ENCODE results near the gene CLTC. TPM values are rescaled to one million over a fixed set of nuclear protein-coding genes. Genes with fewer than 3 reads are reported as not detected.

Gene CLTC
- total RNA-seq, 1 experiment from 2014 or later, result 212 TPM

DNA sequence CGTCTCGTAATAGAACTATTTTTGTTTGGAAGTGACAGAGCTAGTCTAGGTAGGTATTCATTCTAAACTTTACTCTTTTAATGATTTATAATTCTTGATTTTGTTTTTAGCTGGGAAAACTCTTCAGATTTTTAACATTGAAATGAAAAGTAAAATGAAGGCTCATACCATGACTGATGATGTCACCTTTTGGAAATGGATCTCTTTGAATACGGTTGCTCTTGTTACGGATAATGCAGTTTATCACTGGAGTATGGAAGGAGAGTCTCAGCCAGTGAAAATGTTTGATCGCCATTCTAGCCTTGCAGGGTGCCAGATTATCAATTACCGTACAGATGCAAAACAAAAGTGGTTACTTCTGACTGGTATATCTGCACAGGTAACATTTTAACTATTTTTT is 27.6 kb downstream of the CLTC start:
- TF ChIP-seq, protein P1, sequence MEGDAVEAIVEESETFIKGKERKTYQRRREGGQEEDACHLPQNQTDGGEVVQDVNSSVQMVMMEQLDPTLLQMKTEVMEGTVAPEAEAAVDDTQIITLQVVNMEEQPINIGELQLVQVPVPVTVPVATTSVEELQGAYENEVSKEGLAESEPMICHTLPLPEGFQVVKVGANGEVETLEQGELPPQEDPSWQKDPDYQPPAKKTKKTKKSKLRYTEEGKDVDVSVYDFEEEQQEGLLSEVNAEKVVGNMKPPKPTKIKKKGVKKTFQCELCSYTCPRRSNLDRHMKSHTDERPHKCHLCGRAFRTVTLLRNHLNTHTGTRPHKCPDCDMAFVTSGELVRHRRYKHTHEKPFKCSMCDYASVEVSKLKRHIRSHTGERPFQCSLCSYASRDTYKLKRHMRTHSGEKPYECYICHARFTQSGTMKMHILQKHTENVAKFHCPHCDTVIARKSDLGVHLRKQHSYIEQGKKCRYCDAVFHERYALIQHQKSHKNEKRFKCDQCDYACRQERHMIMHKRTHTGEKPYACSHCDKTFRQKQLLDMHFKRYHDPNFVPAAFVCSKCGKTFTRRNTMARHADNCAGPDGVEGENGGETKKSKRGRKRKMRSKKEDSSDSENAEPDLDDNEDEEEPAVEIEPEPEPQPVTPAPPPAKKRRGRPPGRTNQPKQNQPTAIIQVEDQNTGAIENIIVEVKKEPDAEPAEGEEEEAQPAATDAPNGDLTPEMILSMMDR (IDR thresholded peaks at IDR 0.05; ENCODE audit: unreplicated experiment), result no peak

DNA sequence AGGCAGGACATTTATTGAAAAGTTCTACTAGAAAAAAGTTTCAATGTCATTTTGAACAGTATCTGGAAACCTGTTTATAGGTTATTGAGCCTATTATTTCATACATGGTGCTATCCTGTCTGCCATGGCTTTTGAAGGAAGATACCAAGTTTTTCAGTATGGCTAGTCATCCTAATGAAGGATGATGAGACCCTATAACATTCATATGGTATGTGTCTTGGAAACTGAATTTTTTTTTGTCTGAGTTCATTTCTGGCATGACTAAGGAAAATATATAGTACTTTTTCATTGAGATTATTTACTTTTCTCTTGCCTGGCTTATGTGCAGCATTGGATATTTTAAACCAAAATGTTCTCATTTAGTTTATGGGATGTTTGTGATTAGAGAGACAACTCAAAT is 30.2 kb downstream of the CLTC start:
- Mint-ChIP-seq H3K36me3 (ENCODE audit: insufficient read depth, unreplicated experiment) (peaks cover 62% of the 10 kb centered on the region), H3K9me3 (ENCODE audit: low read depth, unreplicated experiment) (no peaks in the 10 kb centered on the region), H3K4me1 (ENCODE audit: low read depth, unreplicated experiment) (no peaks in the 10 kb centered on the region), H3K27ac (ENCODE audit: unreplicated experiment) (no peak overlapping the region), H3K4me3 (ENCODE audit: low read depth, unreplicated experiment) (no peak overlapping the region), H3K27me3 (ENCODE audit: unreplicated experiment) (no peaks in the 10 kb centered on the region)
- CTCF ChIA-PET, result no interaction called here
- BruUV-seq (replicated peaks), result no TSS peak
- intact Hi-C loops (cut with micrococcal nuclease; ENCODE audit: unreplicated experiment), result loop anchor here (10.0 kb wide), 1 partner anchor 45 kb away; no protein-coding TSS in a partner anchor
- no peak for DNase-seq
- TF ChIP-seq, protein P1 (IDR thresholded peaks at IDR 0.05; ENCODE audit: unreplicated experiment), result no peak

More for the DNA sequence above, 27.6 kb downstream of the CLTC start:
- no peak overlapping the region for H3K27ac Mint-ChIP-seq (ENCODE audit: unreplicated experiment)
- no peak for DNase-seq
- H3K9me3 Mint-ChIP-seq (ENCODE audit: low read depth, unreplicated experiment), result no peaks in the 10 kb centered on the region
- no peaks in the 10 kb centered on the region for H3K27me3 Mint-ChIP-seq (ENCODE audit: unreplicated experiment)
- H3K4me3 Mint-ChIP-seq (ENCODE audit: low read depth, unreplicated experiment), result no peak overlapping the region
- H3K36me3 Mint-ChIP-seq (ENCODE audit: insufficient read depth, unreplicated experiment), result peaks cover 47% of the 10 kb centered on the region
- CTCF ChIA-PET, result no interaction called here
- peaks cover 16% of the 10 kb centered on the region for H3K4me1 Mint-ChIP-seq (ENCODE audit: low read depth, unreplicated experiment)
- no TSS peak for BruUV-seq (replicated peaks)
- intact Hi-C loops (cut with micrococcal nuclease; ENCODE audit: unreplicated experiment), result loop anchor here (10.0 kb wide), 1 partner anchor 48 kb away; no protein-coding TSS in a partner anchor

DNA sequence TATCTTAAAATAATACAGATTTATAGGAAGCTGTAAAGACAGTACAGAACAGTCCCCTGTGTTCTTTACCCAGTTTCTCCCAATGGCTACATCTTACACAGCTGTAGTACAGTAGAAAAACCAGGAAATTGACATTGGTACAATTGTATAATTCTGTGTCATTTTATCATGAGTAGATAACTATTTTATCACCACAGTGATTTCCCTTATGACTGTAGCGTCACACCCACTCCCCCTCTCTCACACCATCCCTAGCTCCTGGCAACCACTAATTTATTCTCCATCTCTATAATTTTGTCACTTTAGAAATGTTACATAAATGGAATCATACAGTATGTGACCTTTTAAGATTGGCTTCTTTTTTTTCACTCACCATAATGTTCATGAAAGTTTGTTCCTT is 30.9 kb downstream of the CLTC start:
- H3K4me3 Mint-ChIP-seq (ENCODE audit: low read depth, unreplicated experiment), result no peak overlapping the region
- H3K36me3 Mint-ChIP-seq (ENCODE audit: insufficient read depth, unreplicated experiment), result peaks cover 70% of the 10 kb centered on the region
- DNase-seq, result no peak
- CTCF ChIA-PET, result no interaction called here
- H3K9me3 Mint-ChIP-seq (ENCODE audit: low read depth, unreplicated experiment), result no peaks in the 10 kb centered on the region
- no peaks in the 10 kb centered on the region for H3K4me1 Mint-ChIP-seq (ENCODE audit: low read depth, unreplicated experiment)
- no peaks in the 10 kb centered on the region for H3K27me3 Mint-ChIP-seq (ENCODE audit: unreplicated experiment)
- H3K27ac Mint-ChIP-seq (ENCODE audit: unreplicated experiment), result no peak overlapping the region
- intact Hi-C loops (cut with micrococcal nuclease; ENCODE audit: unreplicated experiment), result no loop called here
- BruUV-seq (replicated peaks), result no TSS peak
- TF ChIP-seq, protein P1 (IDR thresholded peaks at IDR 0.05; ENCODE audit: unreplicated experiment), result no peak

DNA sequence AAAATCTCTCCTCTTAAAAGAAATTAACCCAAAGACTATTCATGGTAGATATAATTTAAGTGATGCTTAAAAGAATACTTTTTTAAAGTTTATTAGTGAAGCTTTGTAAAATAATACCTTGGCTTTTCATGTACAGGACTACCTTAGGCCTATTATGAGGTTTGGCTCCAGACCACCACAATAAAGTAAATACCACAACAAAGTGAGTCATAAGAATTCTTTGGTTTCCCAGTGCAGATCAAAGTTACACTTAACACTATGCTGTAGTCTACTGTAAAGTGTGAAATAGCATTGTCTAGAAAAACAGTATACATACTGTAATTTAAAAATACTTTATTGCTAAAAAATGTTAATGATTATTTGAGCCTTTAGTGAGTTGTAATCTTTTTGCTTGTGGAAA is 31.7 kb downstream of the CLTC start:
- no peak overlapping the region for H3K4me3 Mint-ChIP-seq (ENCODE audit: low read depth, unreplicated experiment)
- H3K27ac Mint-ChIP-seq (ENCODE audit: unreplicated experiment), result no peak overlapping the region
- DNase-seq, result no peak
- no peaks in the 10 kb centered on the region for H3K4me1 Mint-ChIP-seq (ENCODE audit: low read depth, unreplicated experiment)
- H3K9me3 Mint-ChIP-seq (ENCODE audit: low read depth, unreplicated experiment), result no peaks in the 10 kb centered on the region
- H3K27me3 Mint-ChIP-seq (ENCODE audit: unreplicated experiment), result no peaks in the 10 kb centered on the region
- H3K36me3 Mint-ChIP-seq (ENCODE audit: insufficient read depth, unreplicated experiment), result peaks cover 67% of the 10 kb centered on the region
- intact Hi-C loops (cut with micrococcal nuclease; ENCODE audit: unreplicated experiment), result no loop called here
- TF ChIP-seq, protein P1 (IDR thresholded peaks at IDR 0.05; ENCODE audit: unreplicated experiment), result no peak
- no TSS peak for BruUV-seq (replicated peaks)
- CTCF ChIA-PET, result no interaction called here
